Measurements from ENCODE around the gene AMER2.

GRCh38 chr13:25169951-25170553, 2.0 kb downstream of the AMER2 start:
- no peak for TF ChIP-seq CTCF (IDR thresholded peaks at IDR 0.05)
- no peak for TF ChIP-seq POLR2A (IDR thresholded peaks at IDR 0.05)

Measured in testis (tissue), 2 donors.